ENCODE measurements around the gene RPP14. TPM values are rescaled to one million over a fixed set of nuclear protein-coding genes. Genes with fewer than 3 reads are reported as not detected.

The RPP14 gene
- total and polyA plus RNA-seq, 9 donors: 14.3 to 24.6 (median 19.0) TPM

- Histone ChIP-seq H3K4me1 (ENCODE audit: control insufficient read depth, insufficient read depth, low read length) (peaks cover 7% of the 10 kb centered on the region), H3K4me3 (ENCODE audit: low read length) (no peak overlapping the region), H3K36me3 (ENCODE audit: control insufficient read depth, insufficient read depth, low read length) (no peaks in the 10 kb centered on the region), H3K9me3 (replicated peaks; ENCODE audit: control insufficient read depth, low read depth, low read length) (no peaks in the 10 kb centered on the region), H3K27ac (ENCODE audit: low read length) (no peak overlapping the region), H3K27me3 (ENCODE audit: control insufficient read depth, insufficient read depth, low read length) (no peaks in the 10 kb centered on the region)
- no peak for DNase-seq
- 71% methylated on average over 3 of the region's 3 CpGs for WGBS (ENCODE audit: insufficient coverage)
Observed at GRCh38 chr3:58351920-58352319, 45.9 kb downstream of the RPP14 start.

- no peaks in the 10 kb centered on the region for H3K27me3 ChIP-seq (ENCODE audit: control insufficient read depth, insufficient read depth, low read length)
- H3K9me3 ChIP-seq (replicated peaks; ENCODE audit: control insufficient read depth, low read depth, low read length): no peaks in the 10 kb centered on the region
- H3K27ac ChIP-seq (ENCODE audit: low read length): no peak overlapping the region
- H3K4me1 ChIP-seq (ENCODE audit: control insufficient read depth, insufficient read depth, low read length): peaks cover 7% of the 10 kb centered on the region
- 90% methylated on average over 5 of the region's 6 CpGs for WGBS (ENCODE audit: insufficient coverage)
- no peaks in the 10 kb centered on the region for H3K36me3 ChIP-seq (ENCODE audit: control insufficient read depth, insufficient read depth, low read length)
- no peak for DNase-seq
- no peak overlapping the region for H3K4me3 ChIP-seq (ENCODE audit: low read length)
Observed at GRCh38 chr3:58352626-58353025, 46.6 kb downstream of the RPP14 start.

- no peak for DNase-seq
- no peak overlapping the region for H3K27ac ChIP-seq (ENCODE audit: low read length)
- H3K27me3 ChIP-seq (ENCODE audit: control insufficient read depth, insufficient read depth, low read length): no peaks in the 10 kb centered on the region
- H3K36me3 ChIP-seq (ENCODE audit: control insufficient read depth, insufficient read depth, low read length): no peaks in the 10 kb centered on the region
- no peak overlapping the region for H3K4me3 ChIP-seq (ENCODE audit: low read length)
- H3K4me1 ChIP-seq (ENCODE audit: control insufficient read depth, insufficient read depth, low read length): peaks cover 13% of the 10 kb centered on the region
- WGBS (ENCODE audit: insufficient coverage): 88% methylated on average over 4 of the region's 8 CpGs
- H3K9me3 ChIP-seq (replicated peaks; ENCODE audit: control insufficient read depth, low read depth, low read length): no peaks in the 10 kb centered on the region
Observed at GRCh38 chr3:58353722-58354553, 47.9 kb downstream of the RPP14 start.

- Histone ChIP-seq H3K27me3 (ENCODE audit: control insufficient read depth, insufficient read depth, low read length) (no peaks in the 10 kb centered on the region), H3K4me3 (ENCODE audit: low read length) (no peak overlapping the region), H3K36me3 (ENCODE audit: control insufficient read depth, insufficient read depth, low read length) (no peaks in the 10 kb centered on the region), H3K4me1 (ENCODE audit: control insufficient read depth, insufficient read depth, low read length) (peaks cover 13% of the 10 kb centered on the region), H3K27ac (ENCODE audit: low read length) (no peak overlapping the region), H3K9me3 (replicated peaks; ENCODE audit: control insufficient read depth, low read depth, low read length) (no peaks in the 10 kb centered on the region)
- WGBS (ENCODE audit: insufficient coverage): 79% methylated on average over 2 of the region's 8 CpGs
- DNase-seq: no peak
Observed at GRCh38 chr3:58355179-58355578, 49.1 kb downstream of the RPP14 start.

- no peak overlapping the region for H3K27ac ChIP-seq (ENCODE audit: low read length)
- 44% methylated on average over 2 of the region's 4 CpGs for WGBS (ENCODE audit: insufficient coverage)
Observed at GRCh38 chr3:58356054-58356453, 50.0 kb downstream of the RPP14 start.

GRCh38 chr3:58357402-58357801 is 51.4 kb downstream of the RPP14 start:
- Histone ChIP-seq H3K27me3 (ENCODE audit: control insufficient read depth, insufficient read depth, low read length) (no peaks in the 10 kb centered on the region), H3K4me1 (ENCODE audit: control insufficient read depth, insufficient read depth, low read length) (peaks cover 10% of the 10 kb centered on the region), H3K9me3 (replicated peaks; ENCODE audit: control insufficient read depth, low read depth, low read length) (no peaks in the 10 kb centered on the region), H3K36me3 (ENCODE audit: control insufficient read depth, insufficient read depth, low read length) (no peaks in the 10 kb centered on the region), H3K4me3 (ENCODE audit: low read length) (no peak overlapping the region), H3K27ac (ENCODE audit: low read length) (no peak overlapping the region)
- no CpG with 5 or more reads among the region's 3 CpGs for WGBS (ENCODE audit: insufficient coverage)
- DNase-seq: no peak

More at GRCh38 chr3:58356054-58356453, 50.0 kb downstream of the RPP14 start:
- Histone ChIP-seq H3K4me3 (ENCODE audit: low read length) (no peak overlapping the region), H3K36me3 (ENCODE audit: control insufficient read depth, insufficient read depth, low read length) (no peaks in the 10 kb centered on the region), H3K27me3 (ENCODE audit: control insufficient read depth, insufficient read depth, low read length) (no peaks in the 10 kb centered on the region), H3K9me3 (replicated peaks; ENCODE audit: control insufficient read depth, low read depth, low read length) (no peaks in the 10 kb centered on the region), H3K4me1 (ENCODE audit: control insufficient read depth, insufficient read depth, low read length) (peaks cover 13% of the 10 kb centered on the region)
- DNase-seq: no peak

- Histone ChIP-seq H3K4me3 (ENCODE audit: low read length) (no peak overlapping the region), H3K9me3 (replicated peaks; ENCODE audit: control insufficient read depth, low read depth, low read length) (no peaks in the 10 kb centered on the region), H3K36me3 (ENCODE audit: control insufficient read depth, insufficient read depth, low read length) (no peaks in the 10 kb centered on the region), H3K27ac (ENCODE audit: low read length) (no peak overlapping the region), H3K4me1 (ENCODE audit: control insufficient read depth, insufficient read depth, low read length) (peaks cover 10% of the 10 kb centered on the region), H3K27me3 (ENCODE audit: control insufficient read depth, insufficient read depth, low read length) (no peaks in the 10 kb centered on the region)
- no peak for DNase-seq
- WGBS (ENCODE audit: insufficient coverage): no CpG with 5 or more reads among the region's 3 CpGs
Observed at GRCh38 chr3:58358092-58358491, 52.0 kb downstream of the RPP14 start.

- no peaks in the 10 kb centered on the region for H3K27me3 ChIP-seq (ENCODE audit: control insufficient read depth, insufficient read depth, low read length)
- H3K4me3 ChIP-seq (ENCODE audit: low read length): no peak overlapping the region
- H3K27ac ChIP-seq (ENCODE audit: low read length): no peak overlapping the region
- DNase-seq: peak; percentile 33
- peaks cover 10% of the 10 kb centered on the region for H3K4me1 ChIP-seq (ENCODE audit: control insufficient read depth, insufficient read depth, low read length)
- no peaks in the 10 kb centered on the region for H3K9me3 ChIP-seq (replicated peaks; ENCODE audit: control insufficient read depth, low read depth, low read length)
- WGBS (ENCODE audit: insufficient coverage): no CpG with 5 or more reads among the region's 4 CpGs
- H3K36me3 ChIP-seq (ENCODE audit: control insufficient read depth, insufficient read depth, low read length): no peaks in the 10 kb centered on the region
Observed at GRCh38 chr3:58358808-58359207, 52.8 kb downstream of the RPP14 start.

- peaks cover 10% of the 10 kb centered on the region for H3K4me1 ChIP-seq (ENCODE audit: control insufficient read depth, insufficient read depth, low read length)
- no peak for DNase-seq
- H3K27me3 ChIP-seq (ENCODE audit: control insufficient read depth, insufficient read depth, low read length): no peaks in the 10 kb centered on the region
- no peak overlapping the region for H3K4me3 ChIP-seq (ENCODE audit: low read length)
- H3K27ac ChIP-seq (ENCODE audit: low read length): no peak overlapping the region
- no peaks in the 10 kb centered on the region for H3K9me3 ChIP-seq (replicated peaks; ENCODE audit: control insufficient read depth, low read depth, low read length)
- 100% methylated on average over 1 of the region's 4 CpGs for WGBS (ENCODE audit: insufficient coverage)
- H3K36me3 ChIP-seq (ENCODE audit: control insufficient read depth, insufficient read depth, low read length): no peaks in the 10 kb centered on the region
Observed at GRCh38 chr3:58359621-58360020, 53.6 kb downstream of the RPP14 start.

- H3K27me3 ChIP-seq (ENCODE audit: control insufficient read depth, insufficient read depth, low read length): no peaks in the 10 kb centered on the region
- no peaks in the 10 kb centered on the region for H3K9me3 ChIP-seq (replicated peaks; ENCODE audit: control insufficient read depth, low read depth, low read length)
- DNase-seq: no peak
- H3K27ac ChIP-seq (ENCODE audit: low read length): no peak overlapping the region
- no peak overlapping the region for H3K4me3 ChIP-seq (ENCODE audit: low read length)
- H3K36me3 ChIP-seq (ENCODE audit: control insufficient read depth, insufficient read depth, low read length): no peaks in the 10 kb centered on the region
- peaks cover 6% of the 10 kb centered on the region for H3K4me1 ChIP-seq (ENCODE audit: control insufficient read depth, insufficient read depth, low read length)
Observed at GRCh38 chr3:58361866-58362265, 55.8 kb downstream of the RPP14 start.
